Heart left ventricle (tissue), 16 donors: ENCODE data around the gene MED27. TPM values are rescaled to one million over a fixed set of nuclear protein-coding genes. Genes with fewer than 3 reads are reported as not detected.

Source experiments
- ATAC-seq, 4 donors: fragments of 200-7000 bp; cut with Tn5 transposase; one replicate each; pipeline ENCODE4 v1.9.1; 2020 to 2022; ENCODE audit warnings: moderate library complexity in 4 of 4, mild to moderate bottlenecking in 3 of 4, moderate number of reproducible peaks in 1 of 4
- DNase-seq, 5 donors: peaks; one replicate each; pipeline ENCODE4 v3.0.0-alpha.2; 2020
- H3K27ac ChIP-seq, 12 donors: fragments of 200-600 bp; sonication (generic) in 4 of 12; one replicate each; pipeline versions ENCODE4 v1.5.0 to v1.8.0; 2016 to 2022; ENCODE audit warnings: mild to moderate bottlenecking in 2 of 12
- H3K27me3 ChIP-seq, 9 donors: fragments of 200-600 bp; sonication (generic) in 2 of 9; one replicate each; pipeline versions ENCODE4 v1.5.1 to v1.8.0; 2016 to 2022; ENCODE audit warnings: mild to moderate bottlenecking in 3 of 9
- H3K36me3 ChIP-seq, 9 donors: fragments of 200-600 bp; sonication (generic) in 2 of 9; one replicate each; pipeline versions ENCODE4 v1.5.0 to v1.8.0; 2018 to 2022; ENCODE audit warnings: mild to moderate bottlenecking in 2 of 9
- H3K4me1 ChIP-seq, 12 donors: fragments of 200-600 bp; sonication (generic) in 4 of 12; one replicate each; pipeline versions ENCODE4 v1.5.0 to v1.8.0; 2016 to 2022; ENCODE audit warnings: mild to moderate bottlenecking in 3 of 12
- H3K4me3 ChIP-seq, 12 donors: fragments of 200-600 bp; sonication (generic) in 4 of 12; one replicate each; pipeline versions ENCODE4 v1.5.0 to v1.8.0; 2017 to 2022; ENCODE audit warnings: mild to moderate bottlenecking in 9 of 12, moderate library complexity in 4 of 12
- H3K9me3 ChIP-seq, 12 donors: fragments of 200-600 bp; sonication (generic) in 4 of 12; one replicate each; pipeline versions ENCODE4 v1.5.0 to v1.8.0; 2016 to 2022; ENCODE audit warnings: mild to moderate bottlenecking in 1 of 12
- CTCF ChIP-seq, 12 donors: fragments of 200-600 bp; sonication (generic) in 4 of 12; IDR thresholded peaks; one replicate each; pipeline versions ENCODE4 v1.5.0 to v1.8.0; 2018 to 2022; ENCODE audit warnings: antibody characterized with exemption in 12 of 12, mild to moderate bottlenecking in 5 of 12
- POLR2A ChIP-seq, 2 donors: fragments of 450-650 bp; IDR thresholded peaks; one replicate each; pipeline ENCODE4 v1.6.1; 2017; ENCODE audit warnings: antibody characterized with exemption in 2 of 2, mild to moderate bottlenecking in 2 of 2, moderate library complexity in 2 of 2
- WGBS, 4 donors: extraction: QIAGEN DNeasy Blood & Tissue Kit in 2 of 4; methylation state at CpG; one replicate each; pipeline versions ENCODE4 v1.1.5 to v1.1.7; 2013 to 2018; 5-methylcytosine and 5-hydroxymethylcytosine counted together
- intact Hi-C, 10 donors: fragments of 100-400 bp; cut with DNase I; formaldehyde crosslinking; loops; one replicate each; pipeline versions ENCODE4 v1.11.1 to v1.14.2; 2022
- polyA plus RNA-seq, 2 donors: library from polyadenylated mRNA; stranded (reverse); fragments of 200-250 nt; gene quantifications; one replicate each; pipeline ENCODE4 v1.2.3, GENCODE V29; 2013
- total RNA-seq, 9 donors: library from RNA; depleted of rRNA in 2 of 9; stranded (reverse); fragments of >200 nt in 2 of 9; fragmentation: NEBNext Ultra II Directional in 3 of 9; extraction: Animal tissue kit (Norgen Biotek cat#: 25700) in 3 of 9; gene quantifications; one replicate each; pipeline versions ENCODE4 v1.1.0 to v1.2.4, GENCODE V29; 2016 to 2023
- donor health status: ischemic (EF 13 %, LVEDD 7.1; RV severe dilation, severe dysfunction).
- donor health status: healthy with polysubstance abuse.
- donor health status: DM: no; HTN: yes; CAD: no.
- donor health status: DM: no; HTN: no; CAD: no.
- donor health status: ischemic (EF 25% LVEDD 6.9; RV normal size, moderate dysfunction).
- donor health status: ischemic (EF 25% LVEDD 5.7; RV mildly dilated, moderate dysfunction).
- donor health status: healthy.
- donor health status: DM: yes; HTN: yes; CAD: no.
- donor health status: ischemic (EF 35%, LVEDD 5.7; RV mildly dilated, moderate dysfunction).
- donor health status: nonischemic (EF 11% LVEDD 7.7; RV severe dilation, severe dysfunction).
- donor health status: DM: yes; HTN: yes; CAD: no.
- donor health status: PGD.
- donor health status: ischemic (EF 29% LVEDD 5.4; RV normal size, mild dysfunction).
- donor health status: nonischemic (EF 23%, LVEDD 6.1; RV moderate dilation, normal function).

Gene MED27
- total and polyA plus RNA-seq, 11 donors = 14.3 to 23.0 (median 15.6) TPM

GRCh38 chr9:132077881-132078698 lies 1.6 kb downstream of the MED27 start:
- intact Hi-C loops = loop anchor here in 3 of 10 donors (10.0 kb wide), 3 partner anchors 53 to 313 kb away; no protein-coding TSS in a partner anchor
- Histone ChIP-seq H3K27ac (no peak overlapping the region), H3K4me3 (peak overlapping the region in 10 of 12 donors; percentile 61 to 96 (median 78)), H3K9me3 (no peaks in the 10 kb centered on the region), H3K4me1 (peaks cover 0 to 34% (median 17%) of the 10 kb centered on the region in 12 donors), H3K36me3 (peaks cover 0 to 41% (median 32%) of the 10 kb centered on the region in 9 donors), H3K27me3 (no peaks in the 10 kb centered on the region)
- ATAC-seq (no peak), DNase-seq (no peak)
- TF ChIP-seq CTCF (IDR thresholded peaks at IDR 0.05) (no peak), POLR2A (IDR thresholded peaks at IDR 0.05) (no peak)
- WGBS, 4 donors = 57 to 63% (median 58%) methylated on average over 10 of the region's 10 CpGs

- peaks cover 0 to 52% (median 44%) of the 10 kb centered on the region in 9 donors for H3K36me3 ChIP-seq
- 73 to 95% (median 84%) methylated on average over 2 of the region's 2 CpGs for WGBS, 4 donors
- no peak overlapping the region for H3K27ac ChIP-seq
- DNase-seq = no peak
- intact Hi-C loops = loop anchor here in 3 of 10 donors (10.0 kb wide), 3 partner anchors 51 to 311 kb away; no protein-coding TSS in a partner anchor
- no peaks in the 10 kb centered on the region for H3K27me3 ChIP-seq
- no peak for TF ChIP-seq CTCF (IDR thresholded peaks at IDR 0.05)
- no peak overlapping the region for H3K4me3 ChIP-seq
- H3K9me3 ChIP-seq = no peaks in the 10 kb centered on the region
- ATAC-seq = no peak
- H3K4me1 ChIP-seq = peaks cover 0 to 35% (median 17%) of the 10 kb centered on the region in 12 donors
These were observed 3.8 kb downstream of the MED27 start for GRCh38 chr9:132075853-132076252.

- no peak overlapping the region for H3K27ac ChIP-seq
- TF ChIP-seq POLR2A (IDR thresholded peaks at IDR 0.05) = no peak
- no peak for TF ChIP-seq CTCF (IDR thresholded peaks at IDR 0.05)
- H3K27me3 ChIP-seq = no peaks in the 10 kb centered on the region
- H3K36me3 ChIP-seq = peaks cover 0 to 52% (median 44%) of the 10 kb centered on the region in 9 donors
- H3K4me1 ChIP-seq = peaks cover 0 to 46% (median 21%) of the 10 kb centered on the region in 12 donors
- intact Hi-C loops = loop anchor here in 3 of 10 donors (10.0 kb wide), 3 partner anchors 50 to 310 kb away; no protein-coding TSS in a partner anchor
- no peaks in the 10 kb centered on the region for H3K9me3 ChIP-seq
- DNase-seq = no peak
- no peak overlapping the region for H3K4me3 ChIP-seq
- 83 to 88% (median 86%) methylated on average over 2 of the region's 2 CpGs for WGBS, 4 donors
- no peak for ATAC-seq
These were observed 4.9 kb downstream of the MED27 start for GRCh38 chr9:132074736-132075135.

GRCh38 chr9:132071847-132072507 lies 7.7 kb downstream of the MED27 start:
- Histone ChIP-seq H3K27me3 (no peaks in the 10 kb centered on the region), H3K4me1 (peaks cover 0 to 37% (median 9%) of the 10 kb centered on the region in 12 donors), H3K27ac (no peak overlapping the region), H3K4me3 (no peak overlapping the region), H3K9me3 (no peaks in the 10 kb centered on the region), H3K36me3 (peaks cover 0 to 64% (median 45%) of the 10 kb centered on the region in 9 donors)
- intact Hi-C loops = loop anchor here in 3 of 10 donors (10.0 kb wide), 3 partner anchors 47 to 307 kb away; no protein-coding TSS in a partner anchor
- 96 to 98% (median 97%) methylated on average over 16 of the region's 16 CpGs for WGBS, 4 donors
- no peak for ATAC-seq
- no peak for DNase-seq
- TF ChIP-seq POLR2A (IDR thresholded peaks at IDR 0.05) (no peak), CTCF (IDR thresholded peaks at IDR 0.05) (no peak)
